Fibroblast of villous mesenchyme (primary cell): Measurements from ENCODE around the gene NMU. TPM values are rescaled to one million over a fixed set of nuclear protein-coding genes. Genes with fewer than 3 reads are reported as not detected.
A peak's percentile ranks its signal among the peaks of the same experiment; 100 is the strongest.
"Not testable (repeated sequence)": the region's sequence is repeated elsewhere in the genome, so short reads cannot be mapped to it uniquely, and the experiment has no call there.

ENCODE experiments used
- DNase-seq: peaks from one replicate; pipeline ENCODE4 v3.0.0-alpha.2; 2010; ENCODE audit warnings: low read depth
- H3K4me3 ChIP-seq: 2 replicates; pipeline ENCODE4 v1.5.1; 2011; ENCODE audit warnings: low read depth, mild to moderate bottlenecking, low read length
- CTCF ChIP-seq: IDR thresholded peaks from 2 replicates; pipeline ENCODE4 v1.5.1; 2012; ENCODE audit warnings: low read depth, mild to moderate bottlenecking, low read length; ENCODE audit not compliant: insufficient read depth
- total RNA-seq: library from RNA; depleted of rRNA; stranded (reverse); fragments of >200 nt; gene quantifications from 2 replicates; pipeline ENCODE4 v1.2.3, GENCODE V29; 2012

Gene NMU
- total RNA-seq, 1 donor = not detected

GRCh38 chr4:55568905-55569504 is 67.1 kb downstream of the NMU start:
- no peak for TF ChIP-seq CTCF
- no peak for DNase-seq
- no peak overlapping the region for H3K4me3 ChIP-seq

- no peak for DNase-seq
- no peak for TF ChIP-seq CTCF
Observed at GRCh38 chr4:55561889-55562288, 74.2 kb downstream of the NMU start.

GRCh38 chr4:55560096-55560495 is 76.0 kb downstream of the NMU start:
- no peak for DNase-seq
- no peak for TF ChIP-seq CTCF
- no peak overlapping the region for H3K4me3 ChIP-seq

More at GRCh38 chr4:55561889-55562288, 74.2 kb downstream of the NMU start:
- no peak overlapping the region for H3K4me3 ChIP-seq

GRCh38 chr4:55554453-55555030 is 81.6 kb downstream of the NMU start:
- peak; percentile 72 for DNase-seq

GRCh38 chr4:55553441-55554201 is 82.5 kb downstream of the NMU start:
- H3K4me3 ChIP-seq = peak overlapping the region; percentile 53
- DNase-seq = peak; percentile 93
- TF ChIP-seq CTCF = no peak

More at GRCh38 chr4:55554453-55555030, 81.6 kb downstream of the NMU start:
- no peak overlapping the region for H3K4me3 ChIP-seq
- TF ChIP-seq CTCF = peak; percentile 57

- H3K4me3 ChIP-seq, DNase-seq: not testable (repeated sequence)
Observed at GRCh38 chr4:55551964-55552363, 84.1 kb downstream of the NMU start.

- no peak for TF ChIP-seq CTCF
- no peak overlapping the region for H3K4me3 ChIP-seq
- DNase-seq = peak; percentile 83
Observed at GRCh38 chr4:55549888-55550287, 86.2 kb downstream of the NMU start.
